Activated CD8-positive, alpha-beta memory T cell treated with anti-CD3 and anti-CD28 coated beads for 4 hours (primary cell): ENCODE results near the gene ZNF318.

Experiments
- DNase-seq, 2 donors: peaks; one replicate each; pipeline ENCODE4 v3.0.0-alpha.2; 2020; ENCODE audit warnings: low read depth in 2 of 2

ZNF318 gene

DNA sequence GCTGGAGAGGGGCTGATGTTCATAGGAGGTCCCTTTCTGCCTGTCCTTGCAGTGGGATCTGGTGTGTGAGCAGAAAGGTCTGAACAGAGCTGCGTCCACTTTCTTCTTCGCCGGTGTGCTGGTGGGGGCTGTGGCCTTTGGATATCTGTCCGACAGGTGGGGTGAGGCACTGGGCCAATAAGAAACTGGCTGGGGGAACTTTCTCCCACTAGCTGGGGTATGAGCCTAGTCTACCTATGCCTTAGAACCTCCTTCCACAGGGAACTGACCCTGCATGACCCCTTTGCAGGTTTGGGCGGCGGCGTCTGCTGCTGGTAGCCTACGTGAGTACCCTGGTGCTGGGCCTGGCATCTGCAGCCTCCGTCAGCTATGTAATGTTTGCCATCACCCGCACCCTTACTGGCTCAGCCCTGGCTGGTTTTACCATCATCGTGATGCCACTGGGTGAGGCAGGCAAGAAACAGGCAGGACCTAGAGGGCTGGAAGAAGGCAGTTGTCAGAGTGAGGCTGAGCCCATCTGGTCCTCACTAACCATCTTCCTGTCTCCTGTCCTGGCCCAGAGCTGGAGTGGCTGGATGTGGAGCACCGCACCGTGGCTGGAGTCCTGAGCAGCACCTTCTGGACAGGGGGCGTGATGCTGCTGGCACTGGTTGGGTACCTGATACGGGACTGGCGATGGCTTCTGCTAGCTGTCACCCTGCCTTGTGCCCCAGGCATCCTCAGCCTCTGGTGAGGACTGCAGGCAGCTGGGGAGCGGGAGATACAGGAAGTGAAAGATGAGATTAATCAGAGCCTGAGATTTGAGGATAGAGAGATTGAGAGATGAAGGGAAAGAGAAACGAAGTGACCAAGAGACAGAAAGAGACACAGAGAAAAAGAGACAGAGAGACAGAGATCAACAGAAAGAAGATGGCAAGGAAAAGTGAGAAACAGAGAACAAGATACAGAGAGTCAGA is 69.8 kb downstream of the ZNF318 start:
- DNase-seq, result no peak

DNA sequence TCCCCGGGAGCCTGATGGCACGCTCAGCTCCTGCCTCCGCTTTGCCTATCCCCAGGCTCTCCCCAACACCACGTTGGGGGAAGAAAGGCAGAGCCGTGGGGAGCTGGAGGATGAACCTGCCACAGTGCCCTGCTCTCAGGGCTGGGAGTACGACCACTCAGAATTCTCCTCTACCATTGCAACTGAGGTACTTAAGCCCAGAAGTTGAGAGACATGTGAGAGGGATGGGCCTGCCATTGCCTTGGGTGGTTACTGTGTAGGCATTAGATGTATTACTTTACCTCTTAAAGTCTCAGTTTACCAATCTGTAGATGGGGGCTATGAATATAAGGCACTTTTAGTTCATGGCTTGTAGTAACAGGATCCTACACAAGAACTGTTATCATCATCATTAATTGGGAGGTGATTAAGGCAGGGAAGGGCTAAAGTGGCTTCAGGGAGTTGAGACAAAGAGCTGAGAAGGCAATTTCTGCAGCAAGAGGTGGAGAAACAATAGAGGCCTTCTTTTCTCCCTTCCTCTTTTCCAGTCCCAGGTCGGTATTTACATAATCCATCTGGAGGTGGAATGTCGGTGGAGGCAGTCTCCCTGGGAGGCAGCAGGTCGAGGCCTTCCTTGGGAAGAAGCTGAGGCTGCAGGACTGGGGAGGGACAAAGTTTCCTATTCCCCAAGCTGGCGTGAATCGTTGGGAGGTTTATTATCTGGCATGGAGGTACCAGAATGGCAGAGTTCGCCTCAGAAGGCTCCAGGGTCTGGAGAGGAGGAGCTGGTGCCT is 70.7 kb downstream of the ZNF318 start:
- no peak for DNase-seq

DNA sequence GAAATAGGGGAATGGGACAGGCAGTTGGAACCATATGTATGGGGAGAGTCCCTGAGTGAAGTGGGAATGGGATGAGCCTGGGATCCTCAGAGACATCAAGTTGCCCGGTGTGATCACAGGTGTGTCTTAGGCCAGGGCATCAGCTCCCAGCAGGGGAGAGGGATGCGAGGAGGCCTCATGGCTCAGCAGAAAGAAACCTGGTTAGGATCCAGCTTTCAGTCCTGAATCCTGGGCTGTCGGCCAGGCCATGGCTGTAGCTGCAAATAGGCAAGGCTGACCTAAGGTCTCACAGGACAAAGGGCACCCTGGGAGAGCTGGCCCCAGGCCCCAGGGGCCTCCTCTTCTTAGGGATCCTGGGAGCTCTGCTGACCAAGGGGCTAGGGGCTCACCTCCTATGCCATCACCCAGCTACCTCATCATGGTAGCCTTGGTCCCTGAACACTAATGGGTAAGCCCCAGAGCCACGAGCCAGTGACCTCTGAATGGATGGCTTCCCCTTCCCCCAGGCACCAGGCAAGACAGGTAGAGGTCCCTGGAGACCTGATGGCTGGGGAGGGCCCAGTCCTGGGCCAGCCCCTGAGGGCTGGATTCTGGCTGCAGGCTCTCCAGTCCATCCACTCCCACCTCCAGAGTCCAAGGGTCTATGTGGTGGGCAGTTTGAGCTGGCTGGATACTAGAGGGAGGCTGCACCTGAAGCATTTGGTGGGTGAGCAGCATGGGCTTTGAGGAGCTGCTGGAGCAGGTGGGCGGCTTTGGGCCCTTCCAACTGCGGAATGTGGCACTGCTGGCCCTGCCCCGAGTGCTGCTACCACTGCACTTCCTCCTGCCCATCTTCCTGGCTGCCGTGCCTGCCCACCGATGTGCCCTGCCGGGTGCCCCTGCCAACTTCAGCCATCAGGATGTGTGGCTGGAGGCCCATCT is 71.5 kb downstream of the ZNF318 start, which contains the start of gene SLC22A7:
TSS of gene SLC22A7 (plus strand) at position 617 of the 921 bp plus-strand sequence. CDS start at position 716, 99 bp downstream.
- DNase-seq, result no peak

DNA sequence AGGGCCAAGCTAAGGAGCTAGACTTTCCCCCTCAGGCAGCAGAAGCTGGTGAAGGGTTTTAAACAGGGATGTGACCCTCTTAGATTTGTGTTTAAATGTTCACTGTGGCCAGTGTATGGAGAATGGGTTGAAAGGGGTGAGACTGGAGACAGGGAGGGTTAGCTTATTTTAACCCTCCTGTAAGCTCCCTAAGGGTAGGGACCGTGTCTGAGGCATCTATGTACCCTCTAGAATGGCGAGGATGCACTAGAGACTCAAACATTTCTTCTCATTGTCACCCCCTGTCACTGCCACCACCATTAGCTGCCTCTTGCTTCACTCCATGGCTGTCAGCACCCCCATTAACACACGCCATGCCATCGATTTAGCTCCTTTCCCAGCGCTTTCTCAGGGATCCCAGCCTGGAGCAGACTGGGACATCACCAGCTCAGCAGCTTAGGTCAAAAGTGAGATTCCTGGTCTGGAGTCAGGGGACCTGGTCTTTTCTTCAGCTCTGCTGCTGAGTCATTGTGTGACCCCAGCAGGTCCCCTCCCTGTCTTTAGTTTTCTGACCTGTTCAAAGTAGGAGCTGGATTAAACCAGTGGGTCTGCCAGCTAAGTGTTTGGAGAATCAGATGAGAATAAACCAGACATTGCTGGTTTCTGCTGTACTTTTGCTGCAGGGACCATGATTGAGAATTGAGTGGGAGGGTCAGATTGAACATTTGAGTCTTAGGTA is 72.5 kb downstream of the ZNF318 start:
- DNase-seq, result no peak

DNA sequence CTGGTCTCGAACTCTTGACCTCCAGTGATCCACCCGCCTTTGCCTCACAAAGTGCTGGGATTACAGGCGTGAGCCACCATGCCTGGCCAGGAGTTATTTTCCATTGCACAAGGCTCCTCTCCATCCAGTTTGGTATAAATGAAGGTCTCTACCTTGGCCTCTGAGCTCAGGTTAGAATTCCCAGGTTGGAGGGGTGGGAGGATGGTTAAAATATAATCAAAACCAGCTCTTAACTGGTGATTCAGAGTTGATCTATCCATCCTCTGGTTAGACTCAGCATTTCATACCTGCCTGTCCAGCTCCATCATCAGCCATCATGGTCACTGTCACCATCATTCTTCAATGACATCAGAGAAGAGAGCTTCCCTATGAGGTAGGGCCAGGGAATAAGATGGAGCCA is 74.0 kb downstream of the ZNF318 start:
- no peak for DNase-seq

DNA sequence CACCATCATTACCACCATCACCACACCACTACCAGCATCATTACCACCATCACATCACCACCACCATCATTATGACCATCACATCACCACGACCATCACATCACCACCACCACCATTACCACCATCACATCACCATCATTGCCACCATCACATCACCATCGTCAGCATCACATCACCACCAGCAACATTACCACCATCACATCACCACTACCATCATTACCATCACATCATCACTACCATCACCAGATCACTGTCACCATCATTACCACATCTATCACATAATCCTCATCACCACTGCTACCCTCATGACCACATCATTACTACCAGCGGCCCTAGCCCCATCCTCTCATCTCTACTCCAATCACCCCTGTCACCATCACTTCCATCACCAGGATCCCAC is 74.9 kb downstream of the ZNF318 start:
- DNase-seq, result no peak

DNA sequence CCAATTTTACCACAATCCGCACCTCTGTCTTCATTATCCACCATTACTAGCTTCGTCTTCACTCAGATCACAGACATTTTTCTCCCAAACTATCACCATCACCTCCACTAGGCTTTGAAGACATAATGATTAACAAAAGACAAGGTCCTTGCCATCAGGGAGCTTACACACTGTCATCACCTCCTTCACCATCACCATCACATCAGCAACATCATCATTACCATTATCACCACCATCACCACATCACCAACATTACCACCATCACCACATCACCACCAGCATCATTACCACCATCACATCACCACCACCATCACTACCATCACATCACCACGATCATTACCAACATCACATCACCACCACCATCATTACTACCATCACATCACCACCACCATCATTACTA is 75.7 kb downstream of the ZNF318 start:
- DNase-seq, result no peak

DNA sequence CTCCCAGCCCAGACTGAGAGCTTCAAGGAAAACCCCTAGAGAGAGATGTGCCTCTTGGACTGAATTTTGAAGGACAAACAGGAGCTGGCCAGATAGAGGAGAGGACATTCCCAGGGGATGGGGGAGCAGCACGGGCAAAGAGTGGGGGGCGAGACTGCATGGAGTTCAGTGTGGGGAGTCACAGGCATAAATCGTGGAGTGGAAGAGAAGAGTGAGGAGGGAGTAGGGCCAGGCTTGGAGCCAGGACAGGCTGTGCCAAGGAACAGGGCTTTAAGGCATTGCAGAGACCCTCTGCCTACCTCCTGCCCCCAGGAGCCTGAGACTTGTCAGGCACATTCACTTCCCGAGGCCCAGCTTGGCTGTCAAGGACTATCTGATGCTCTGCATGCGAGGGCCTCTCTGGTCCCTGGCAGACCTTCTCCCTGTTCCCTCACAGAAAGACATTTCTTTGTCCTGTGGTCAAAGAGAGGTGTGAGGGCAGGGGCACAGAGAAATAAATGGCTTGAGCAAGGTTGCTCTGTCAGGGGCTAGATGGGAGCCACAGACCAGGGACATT is 76.6 kb downstream of the ZNF318 start:
- DNase-seq, result no peak

DNA sequence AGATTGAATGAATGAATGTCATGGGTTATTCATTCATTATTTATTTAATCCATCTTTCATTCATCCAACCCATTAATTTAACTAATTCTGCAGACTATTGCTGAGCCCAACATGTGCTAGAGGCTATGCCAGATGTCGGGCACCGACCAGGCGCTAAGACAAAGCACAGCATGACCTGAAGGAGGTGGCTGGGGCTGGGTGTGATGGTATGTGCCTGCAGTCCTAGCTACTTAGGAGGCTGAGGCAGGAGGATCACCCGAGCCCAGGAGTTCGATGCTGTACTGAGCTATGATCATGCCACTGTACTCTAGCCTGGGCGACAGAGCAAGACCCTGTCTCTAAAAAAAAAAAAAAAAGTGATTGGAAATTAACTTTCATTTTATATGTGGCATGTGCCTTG is 77.1 kb downstream of the ZNF318 start:
- no peak for DNase-seq

DNA sequence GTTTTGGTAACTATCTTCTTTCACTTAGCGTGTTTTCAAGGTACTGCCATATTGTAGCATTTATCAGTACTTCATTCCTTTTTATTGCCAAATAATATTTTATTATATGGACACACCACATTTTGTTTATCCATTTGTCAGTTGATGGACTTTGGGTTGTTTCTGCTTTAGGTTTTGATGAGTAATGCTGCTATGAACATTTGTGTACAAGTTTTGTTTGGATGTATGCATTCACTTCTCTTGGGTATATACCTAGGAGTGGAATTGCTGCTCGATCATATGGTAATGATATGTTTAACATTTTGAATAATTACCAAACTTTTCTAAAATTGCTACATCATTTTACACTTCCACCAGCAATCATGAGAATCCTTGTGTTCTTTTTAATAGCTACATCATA is 77.7 kb downstream of the ZNF318 start:
- DNase-seq, result no peak

DNA sequence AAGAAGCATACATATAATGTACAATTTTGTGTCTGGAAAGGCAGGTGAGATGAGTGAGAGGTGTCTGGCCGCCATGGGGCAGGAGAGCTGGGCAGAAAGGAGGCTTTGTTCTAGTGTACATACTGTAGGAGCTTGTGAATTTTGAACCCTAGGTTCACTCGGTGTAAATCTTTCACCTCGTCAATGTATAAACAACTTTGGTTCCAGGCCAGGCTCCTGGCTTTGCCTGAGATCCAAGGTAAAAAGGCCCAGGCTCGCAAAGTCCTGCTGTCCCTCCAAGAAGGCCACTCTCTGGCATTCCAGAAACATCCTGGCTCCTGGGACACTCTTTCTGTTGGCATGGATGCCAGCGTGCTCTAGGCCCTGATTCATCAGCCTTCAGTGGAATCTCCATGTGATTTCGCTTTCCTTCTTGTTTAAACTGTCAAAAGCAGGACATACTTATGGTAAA is 78.5 kb downstream of the ZNF318 start:
- DNase-seq, result no peak

DNA sequence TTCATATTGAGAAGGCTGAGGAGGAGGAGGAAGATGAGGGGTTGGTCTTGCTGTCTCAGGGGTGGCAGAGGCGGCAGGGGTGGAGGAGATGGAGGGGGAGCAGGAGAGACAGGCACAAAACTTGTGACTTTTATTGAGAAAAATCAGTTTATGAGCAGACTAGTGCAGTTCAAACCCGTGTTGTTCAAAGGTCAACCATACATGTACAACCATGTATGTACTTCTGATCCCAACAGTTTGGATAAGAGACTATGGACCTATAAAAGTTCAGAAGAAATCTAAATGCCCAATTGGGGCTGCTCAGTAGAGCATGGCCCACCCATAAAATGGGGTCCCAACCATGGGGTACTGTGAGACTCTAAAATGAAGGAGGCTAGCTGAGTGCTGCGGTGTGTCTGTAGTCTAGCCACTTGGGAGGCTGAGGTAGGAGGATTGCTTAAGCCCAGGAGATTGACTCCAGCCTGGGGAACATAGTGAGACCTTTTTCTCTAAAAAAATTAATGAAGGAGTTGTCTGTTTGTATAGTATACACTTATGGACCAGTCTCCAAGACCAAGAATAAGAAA is 79.0 kb downstream of the ZNF318 start:
- DNase-seq, result no peak

DNA sequence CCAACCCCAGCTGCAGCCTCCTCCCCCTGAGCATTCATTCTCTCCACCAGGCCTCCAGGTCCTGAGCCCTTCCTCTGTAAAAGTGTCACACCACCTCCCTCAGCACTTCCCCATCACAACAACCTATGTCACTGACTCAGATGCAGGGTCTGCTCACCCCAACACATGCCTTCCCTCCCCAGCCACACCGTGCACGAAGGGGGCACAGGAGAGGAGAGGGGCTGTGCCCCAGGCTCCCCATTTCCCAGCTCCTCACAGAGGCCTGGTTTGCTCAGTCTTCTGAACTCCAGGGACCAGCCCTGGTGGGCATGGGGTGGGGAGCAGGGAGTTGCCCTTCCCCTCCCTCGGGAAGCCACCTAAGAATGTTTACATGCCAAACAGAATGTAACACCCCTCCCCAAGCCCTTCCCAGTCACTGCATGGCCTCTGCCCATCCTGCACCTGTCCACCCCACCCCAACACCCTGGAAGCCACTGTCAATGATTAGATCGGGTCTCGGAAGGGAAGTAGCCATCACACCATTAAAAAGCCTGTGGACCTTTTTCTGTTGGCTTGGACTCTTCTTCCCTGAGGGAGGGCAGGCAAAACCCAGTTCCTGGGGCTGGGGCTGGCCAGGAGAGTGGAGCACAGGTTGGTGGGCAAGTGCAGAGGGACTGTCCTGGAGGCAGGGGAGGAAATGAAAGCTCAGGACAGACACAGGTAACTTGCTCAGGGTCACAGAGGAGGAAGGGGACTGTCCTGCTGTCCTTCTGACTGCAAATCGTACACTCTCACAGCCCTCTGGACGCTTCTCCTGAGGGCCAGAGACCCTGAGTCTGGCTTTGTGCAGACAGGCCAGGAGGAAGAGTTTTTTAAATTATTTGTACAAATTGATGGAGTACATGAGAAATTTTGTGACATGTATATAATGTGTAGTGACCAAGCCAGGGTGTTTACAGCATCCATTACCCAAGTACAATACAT is 81.4 kb downstream of the ZNF318 start:
- DNase-seq, result no peak

DNA sequence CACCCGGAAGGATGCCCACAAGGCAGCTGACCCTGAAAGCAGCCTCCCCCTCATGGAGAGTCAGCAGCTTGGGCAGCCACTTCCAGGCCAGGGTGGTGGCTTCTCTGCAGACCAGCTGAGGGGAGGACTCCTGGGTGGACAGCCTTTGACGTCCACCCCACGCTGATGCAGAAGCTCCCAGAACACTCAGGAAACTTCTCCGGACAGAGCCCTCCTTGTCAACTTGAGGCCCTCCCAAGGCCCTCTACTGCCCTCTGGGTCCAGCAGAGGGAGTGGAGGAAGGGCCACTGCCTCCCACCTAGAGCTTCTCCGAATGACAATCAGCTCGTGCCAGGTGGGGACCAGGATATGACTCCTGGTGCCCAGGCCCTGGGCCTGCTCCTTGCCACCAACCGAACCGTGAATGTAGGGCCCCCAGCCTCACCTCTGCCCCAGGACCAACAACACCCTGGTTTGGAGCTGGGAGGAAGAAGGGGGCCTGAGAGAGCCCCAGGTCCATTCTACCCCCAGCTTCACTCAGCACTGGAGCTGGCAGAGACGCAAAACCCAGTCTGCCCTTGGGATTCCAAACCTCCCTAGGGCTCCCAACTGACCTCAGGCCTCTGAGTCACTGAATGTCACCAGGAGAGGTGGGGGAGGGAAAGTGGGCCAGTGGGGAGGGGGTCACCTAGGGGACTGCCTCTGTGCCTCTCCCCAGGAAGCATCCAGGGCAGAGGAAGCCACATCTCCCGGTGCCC is 82.3 kb downstream of the ZNF318 start:
- DNase-seq, result no peak

DNA sequence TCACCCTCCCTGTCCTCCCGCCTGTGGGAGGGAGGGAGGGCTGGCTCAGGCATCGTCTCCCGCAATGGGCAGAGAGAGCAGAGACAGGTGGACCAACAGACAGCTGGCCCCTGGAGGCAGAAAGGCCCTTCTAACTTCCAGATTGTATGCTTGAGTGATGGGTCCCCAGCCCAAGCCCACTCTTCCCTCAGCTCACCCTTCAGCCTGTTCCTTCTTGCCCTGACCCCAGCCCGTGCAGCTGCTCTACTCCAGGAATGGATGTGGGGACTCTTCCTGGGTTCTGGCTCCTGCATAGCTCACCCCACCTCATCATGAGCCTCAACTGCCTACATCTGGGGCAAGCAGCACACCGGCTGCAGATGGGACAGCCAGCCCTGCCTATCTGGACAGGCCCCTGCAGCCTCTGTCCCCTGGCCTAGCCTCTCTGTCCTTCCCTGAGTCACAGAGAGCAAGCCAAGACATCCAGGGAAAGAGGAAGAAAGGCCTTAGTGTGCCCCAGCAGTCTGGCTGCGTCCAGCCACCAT is 82.9 kb downstream of the ZNF318 start:
- no peak for DNase-seq
